ENCODE data around the gene DOCK10. TPM values are rescaled to one million over a fixed set of nuclear protein-coding genes. Genes with fewer than 3 reads are reported as not detected.
A peak's percentile ranks its signal among the peaks of the same experiment; 100 is the strongest.

The DOCK10 gene
- total RNA-seq, 1 donor from 2014 or later, result 9.8 TPM

DNA sequence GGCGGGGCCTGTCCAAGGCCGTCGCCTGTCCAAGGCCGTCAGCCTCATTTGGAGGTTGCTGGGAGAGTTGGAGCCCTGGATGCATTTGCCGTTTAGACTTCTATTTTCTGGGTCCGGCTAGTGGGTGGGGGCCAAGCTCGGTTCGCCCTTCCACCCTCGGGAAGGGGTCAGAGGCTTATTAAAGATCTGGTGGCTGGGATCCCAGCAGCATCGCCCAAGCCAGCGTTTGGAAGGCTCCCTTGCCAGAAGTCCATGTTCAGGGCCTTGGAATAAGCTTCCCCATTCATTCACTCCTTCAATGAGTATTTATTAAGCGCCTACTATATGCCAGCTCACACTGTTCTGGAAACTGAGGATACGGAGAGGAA is 516 bp upstream of the DOCK10 start:
- DNase-seq (ENCODE audit: extremely low spot score in 2 of 2), result no peak
- H3K27me3 ChIP-seq, result no peaks in the 10 kb centered on the region
- H3K27ac ChIP-seq, result peak overlapping the region; percentile 78
- TF ChIP-seq POLR2A (IDR thresholded peaks at IDR 0.05), result no peak
- TF ChIP-seq POLR2AphosphoS5 (IDR thresholded peaks at IDR 0.05; ENCODE audit: insufficient read depth in 1 of 2, low read depth in 1 of 2), result no peak
- TF ChIP-seq, protein P1, sequence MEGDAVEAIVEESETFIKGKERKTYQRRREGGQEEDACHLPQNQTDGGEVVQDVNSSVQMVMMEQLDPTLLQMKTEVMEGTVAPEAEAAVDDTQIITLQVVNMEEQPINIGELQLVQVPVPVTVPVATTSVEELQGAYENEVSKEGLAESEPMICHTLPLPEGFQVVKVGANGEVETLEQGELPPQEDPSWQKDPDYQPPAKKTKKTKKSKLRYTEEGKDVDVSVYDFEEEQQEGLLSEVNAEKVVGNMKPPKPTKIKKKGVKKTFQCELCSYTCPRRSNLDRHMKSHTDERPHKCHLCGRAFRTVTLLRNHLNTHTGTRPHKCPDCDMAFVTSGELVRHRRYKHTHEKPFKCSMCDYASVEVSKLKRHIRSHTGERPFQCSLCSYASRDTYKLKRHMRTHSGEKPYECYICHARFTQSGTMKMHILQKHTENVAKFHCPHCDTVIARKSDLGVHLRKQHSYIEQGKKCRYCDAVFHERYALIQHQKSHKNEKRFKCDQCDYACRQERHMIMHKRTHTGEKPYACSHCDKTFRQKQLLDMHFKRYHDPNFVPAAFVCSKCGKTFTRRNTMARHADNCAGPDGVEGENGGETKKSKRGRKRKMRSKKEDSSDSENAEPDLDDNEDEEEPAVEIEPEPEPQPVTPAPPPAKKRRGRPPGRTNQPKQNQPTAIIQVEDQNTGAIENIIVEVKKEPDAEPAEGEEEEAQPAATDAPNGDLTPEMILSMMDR (IDR thresholded peaks at IDR 0.05), result no peak
- peaks cover 31% of the 10 kb centered on the region for H3K4me1 ChIP-seq
- intact Hi-C loops (cut with DNase I), result no loop called here
- peak overlapping the region; percentile 75 for H3K4me3 ChIP-seq
- no peaks in the 10 kb centered on the region for H3K9me3 ChIP-seq
- no peaks in the 10 kb centered on the region for H3K36me3 ChIP-seq

DNA sequence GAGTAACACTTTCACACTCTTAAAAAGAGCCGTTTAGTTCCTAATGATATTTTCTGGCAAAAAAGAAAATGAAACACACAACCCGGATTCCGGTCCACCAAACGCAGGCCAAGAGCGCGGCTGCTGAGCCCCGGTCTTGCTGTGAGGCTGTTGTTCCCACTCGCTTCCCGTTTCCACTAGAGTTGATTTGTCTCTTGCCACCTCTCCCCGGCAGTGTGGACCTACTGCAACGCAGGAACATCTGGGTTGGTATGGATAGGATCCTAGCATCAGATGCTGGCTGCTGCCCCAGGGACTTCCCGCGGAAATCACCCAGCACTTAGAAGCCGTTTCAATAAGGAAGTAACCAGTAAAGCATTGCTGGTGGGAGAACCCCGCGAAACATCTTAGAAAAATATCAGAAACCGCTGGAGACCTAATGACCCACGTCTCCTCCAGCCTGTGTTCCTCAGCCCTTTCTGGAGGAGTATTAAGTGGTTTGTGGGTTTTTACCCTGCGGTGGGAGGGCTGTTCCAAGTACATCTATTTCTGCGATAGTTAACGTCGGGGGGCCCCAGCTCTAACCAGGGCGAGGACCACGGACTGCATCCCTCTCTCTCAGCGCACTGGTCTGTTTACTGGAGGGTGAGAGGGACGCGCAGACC is 939 bp downstream of the DOCK10 start:
- Histone ChIP-seq H3K27me3 (no peaks in the 10 kb centered on the region), H3K4me3 (peak overlapping the region; percentile 75), H3K36me3 (no peaks in the 10 kb centered on the region), H3K9me3 (no peaks in the 10 kb centered on the region), H3K4me1 (peaks cover 41% of the 10 kb centered on the region), H3K27ac (peak overlapping the region; percentile 78)
- DNase-seq (ENCODE audit: extremely low spot score in 2 of 2), result no peak
- TF ChIP-seq, protein P1 (IDR thresholded peaks at IDR 0.05), result no peak
- no peak for TF ChIP-seq POLR2AphosphoS5 (IDR thresholded peaks at IDR 0.05; ENCODE audit: insufficient read depth in 1 of 2, low read depth in 1 of 2)
- TF ChIP-seq POLR2A (IDR thresholded peaks at IDR 0.05), result no peak
- intact Hi-C loops (cut with DNase I), result no loop called here

DNA sequence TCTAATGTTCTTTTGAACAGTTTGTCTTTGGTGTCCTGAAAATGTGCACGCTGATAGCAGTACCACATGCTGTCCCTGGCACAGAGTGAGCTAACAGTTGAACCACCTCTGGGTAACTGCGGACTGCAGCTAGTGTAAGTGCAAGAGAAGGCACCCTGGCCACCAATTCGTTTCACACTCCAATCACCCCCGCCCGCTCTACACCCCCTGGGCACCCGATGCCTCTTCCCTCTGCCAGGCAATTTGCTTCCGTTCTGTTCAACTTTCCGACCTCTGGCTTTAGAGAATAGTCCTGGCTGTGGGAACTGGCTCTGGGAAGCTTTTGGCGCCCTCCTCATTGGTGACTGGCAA is 1.4 kb downstream of the DOCK10 start:
- Histone ChIP-seq H3K27me3 (no peaks in the 10 kb centered on the region), H3K36me3 (no peaks in the 10 kb centered on the region), H3K9me3 (no peaks in the 10 kb centered on the region), H3K4me3 (peak overlapping the region; percentile 75), H3K4me1 (peaks cover 41% of the 10 kb centered on the region), H3K27ac (peak overlapping the region; percentile 78)
- no peak for DNase-seq (ENCODE audit: extremely low spot score in 2 of 2)
- intact Hi-C loops (cut with DNase I), result no loop called here
- TF ChIP-seq, protein P1 (IDR thresholded peaks at IDR 0.05), result no peak
- TF ChIP-seq POLR2AphosphoS5 (IDR thresholded peaks at IDR 0.05; ENCODE audit: insufficient read depth in 1 of 2, low read depth in 1 of 2) (no peak), POLR2A (IDR thresholded peaks at IDR 0.05) (no peak)

DNA sequence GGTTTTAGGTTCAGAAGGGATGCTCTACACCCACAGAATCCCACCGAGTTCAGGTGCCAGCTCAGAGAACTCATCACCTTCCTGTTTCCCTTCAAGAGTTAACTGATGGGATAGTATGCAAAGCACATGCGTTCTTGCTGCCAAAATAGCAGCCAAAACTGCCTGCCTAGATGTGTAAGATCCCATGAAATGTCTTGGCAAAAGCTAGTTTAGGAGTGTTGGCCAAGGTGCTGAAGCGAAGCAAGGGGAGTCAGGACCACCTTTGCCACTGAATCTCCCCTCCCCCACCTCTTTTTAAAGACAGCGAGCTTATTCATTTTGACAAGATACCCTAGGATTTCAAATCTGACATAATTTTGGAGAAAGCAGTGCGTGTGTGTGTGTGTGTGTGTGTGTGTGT is 2.1 kb downstream of the DOCK10 start:
- intact Hi-C loops (cut with DNase I), result no loop called here
- TF ChIP-seq POLR2AphosphoS5 (IDR thresholded peaks at IDR 0.05; ENCODE audit: insufficient read depth in 1 of 2, low read depth in 1 of 2) (no peak), POLR2A (IDR thresholded peaks at IDR 0.05) (no peak)
- TF ChIP-seq, protein P1 (IDR thresholded peaks at IDR 0.05), result no peak
- no peaks in the 10 kb centered on the region for H3K9me3 ChIP-seq
- no peaks in the 10 kb centered on the region for H3K27me3 ChIP-seq
- peak overlapping the region in 1 of 2 donors; percentile 75 for H3K4me3 ChIP-seq
- no peak for DNase-seq (ENCODE audit: extremely low spot score in 2 of 2)
- H3K36me3 ChIP-seq, result no peaks in the 10 kb centered on the region
- H3K27ac ChIP-seq, result no peak overlapping the region
- peaks cover 41% of the 10 kb centered on the region for H3K4me1 ChIP-seq

DNA sequence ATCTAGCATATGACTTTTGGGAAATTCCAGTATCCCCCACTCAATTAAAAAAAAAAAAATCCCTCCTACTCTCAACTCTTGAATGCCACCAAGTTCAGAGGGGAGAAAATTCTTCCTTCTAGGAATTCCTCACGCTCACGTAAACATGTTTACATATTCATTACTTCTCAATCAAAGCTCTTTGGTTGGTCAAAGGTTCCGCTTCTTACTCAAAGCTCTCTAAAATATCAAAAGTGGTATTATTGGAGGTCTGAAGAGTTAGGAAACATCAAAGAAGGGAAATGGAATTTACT is 4.1 kb downstream of the DOCK10 start:
- DNase-seq (ENCODE audit: extremely low spot score in 2 of 2), result no peak
- H3K36me3 ChIP-seq, result no peaks in the 10 kb centered on the region
- intact Hi-C loops (cut with DNase I), result no loop called here
- TF ChIP-seq, protein P1 (IDR thresholded peaks at IDR 0.05), result no peak
- TF ChIP-seq POLR2A (IDR thresholded peaks at IDR 0.05) (no peak), POLR2AphosphoS5 (IDR thresholded peaks at IDR 0.05; ENCODE audit: insufficient read depth in 1 of 2, low read depth in 1 of 2) (no peak)
- no peak overlapping the region for H3K4me3 ChIP-seq
- H3K9me3 ChIP-seq, result no peaks in the 10 kb centered on the region
- peaks cover 40% of the 10 kb centered on the region for H3K4me1 ChIP-seq
- H3K27ac ChIP-seq, result no peak overlapping the region
- no peaks in the 10 kb centered on the region for H3K27me3 ChIP-seq

Measured in vagina (tissue), 2 donors.